Activated effector memory CD4-positive, alpha-beta T cell treated with Interleukin-2 at 50 U/mL for 16 hours (primary cell): ENCODE data around the gene BNC2.
"Not testable (repeated sequence)": the region's sequence is repeated elsewhere in the genome, so short reads cannot be mapped to it uniquely, and the experiment has no call there.

Experiments
- DNase-seq: peaks from one replicate; pipeline ENCODE4 v3.0.0-alpha.2; 2020

BNC2 gene

GRCh38 chr9:16575986-16576245, 294.6 kb downstream of the BNC2 start:
- no peak for DNase-seq

GRCh38 chr9:16575142-16575985, 295.1 kb downstream of the BNC2 start:
- DNase-seq: no peak

GRCh38 chr9:16572005-16572734, 298.3 kb downstream of the BNC2 start:
- DNase-seq: no peak

GRCh38 chr9:16571127-16571802, 299.2 kb downstream of the BNC2 start:
- DNase-seq: no peak

- no peak for DNase-seq
Measured at GRCh38 chr9:16563446-16563845, 307.0 kb downstream of the BNC2 start.

GRCh38 chr9:16561121-16561520, 309.3 kb downstream of the BNC2 start:
- no peak for DNase-seq

- no peak for DNase-seq
Measured at GRCh38 chr9:16559418-16560188, 310.9 kb downstream of the BNC2 start.

- DNase-seq: no peak
Measured at GRCh38 chr9:16555802-16556201, 314.7 kb downstream of the BNC2 start.

GRCh38 chr9:16553869-16554540, 316.5 kb downstream of the BNC2 start:
- no peak for DNase-seq

- DNase-seq: no peak
Measured at GRCh38 chr9:16552252-16552651, 318.2 kb downstream of the BNC2 start.

- no peak for DNase-seq
Measured at GRCh38 chr9:16551692-16552091, 318.8 kb downstream of the BNC2 start.

- DNase-seq: no peak
Measured at GRCh38 chr9:16545639-16546038, 324.8 kb downstream of the BNC2 start.

GRCh38 chr9:16544842-16545241, 325.6 kb downstream of the BNC2 start:
- no peak for DNase-seq

GRCh38 chr9:16543686-16544085, 326.8 kb downstream of the BNC2 start:
- DNase-seq: no peak

GRCh38 chr9:16543225-16543624, 327.2 kb downstream of the BNC2 start:
- no peak for DNase-seq

- DNase-seq: no peak
Measured at GRCh38 chr9:16542290-16542689, 328.2 kb downstream of the BNC2 start.

GRCh38 chr9:16540743-16541613, 329.5 kb downstream of the BNC2 start:
- no peak for DNase-seq

- not testable (repeated sequence) for DNase-seq
Measured at GRCh38 chr9:16539626-16540025, 330.8 kb downstream of the BNC2 start.

GRCh38 chr9:16535555-16535954, 334.9 kb downstream of the BNC2 start:
- no peak for DNase-seq

- DNase-seq: no peak
Measured at GRCh38 chr9:16532681-16533450, 337.6 kb downstream of the BNC2 start.

- DNase-seq: no peak
Measured at GRCh38 chr9:16532272-16532671, 338.2 kb downstream of the BNC2 start.
